IPS-NIHi11 (cell line): ENCODE measurements around the gene FBXO46.
"Not testable (repeated sequence)": the region's sequence is repeated elsewhere in the genome, so short reads cannot be mapped to it uniquely, and the experiment has no call there.

Source experiments
- DNase-seq: peaks from one replicate; pipeline ENCODE4 v3.0.0; 2012; ENCODE audit warnings: mixed read lengths, low spot score

The FBXO46 gene

DNA sequence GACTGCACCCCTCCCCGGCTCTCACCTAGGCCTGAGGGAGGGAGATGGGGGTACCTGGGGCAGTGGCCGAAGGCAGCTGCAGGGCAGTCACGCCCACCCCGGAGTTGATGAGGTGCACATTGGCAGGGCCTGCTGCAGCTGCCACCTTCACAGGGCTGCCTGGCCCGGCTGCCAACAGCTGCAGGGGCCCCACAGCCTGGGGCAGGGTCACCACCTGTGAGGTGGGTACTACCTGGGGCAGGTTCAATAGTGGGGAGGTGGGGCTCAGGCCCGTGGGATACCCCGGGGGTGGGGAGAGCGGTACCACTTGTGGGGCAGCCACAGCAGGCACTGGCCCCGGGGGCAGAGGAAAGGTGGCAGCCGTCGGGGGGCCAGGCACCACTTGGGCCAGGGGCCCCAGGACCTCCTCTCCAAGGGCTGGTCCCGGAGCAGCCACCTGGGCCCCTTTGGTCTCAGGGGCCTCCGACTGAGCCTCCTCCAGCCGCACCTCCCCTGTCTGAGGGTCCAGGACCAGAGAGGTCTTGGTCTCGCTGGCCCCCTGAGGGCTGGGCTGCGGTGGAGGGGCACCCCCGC, 35.7 kb upstream of the FBXO46 start:
- no peak for DNase-seq

DNA sequence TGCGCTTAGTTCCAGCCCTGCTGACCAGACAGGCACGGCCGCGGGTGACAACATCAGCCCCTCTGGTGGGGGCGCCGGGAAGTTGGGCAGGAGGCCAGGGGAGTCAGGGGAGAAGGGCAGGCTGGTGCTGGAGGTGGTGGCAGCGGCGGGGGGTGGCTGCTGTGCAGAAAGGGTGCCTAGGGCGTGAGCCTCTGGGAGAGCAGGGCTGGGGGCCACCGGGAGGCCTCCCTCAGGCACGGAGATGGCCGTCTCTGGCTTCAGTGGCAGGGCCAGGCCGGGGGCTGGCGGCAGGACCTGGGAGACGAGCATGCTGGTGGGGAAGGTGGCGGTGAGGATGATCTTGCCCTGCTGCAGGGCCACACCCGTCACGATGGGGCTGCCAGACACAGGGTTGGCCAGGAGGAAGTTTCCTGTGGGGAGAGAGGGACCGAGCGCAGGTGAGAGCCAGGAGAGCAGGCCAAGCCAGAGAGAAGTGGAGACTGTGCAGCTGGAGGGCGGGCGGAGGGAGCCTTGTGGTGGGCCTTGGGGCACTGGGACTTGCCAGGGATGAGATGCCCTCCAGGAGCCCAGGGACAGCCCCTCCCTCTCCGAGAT, 35.1 kb upstream of the FBXO46 start:
- DNase-seq: no peak

DNA sequence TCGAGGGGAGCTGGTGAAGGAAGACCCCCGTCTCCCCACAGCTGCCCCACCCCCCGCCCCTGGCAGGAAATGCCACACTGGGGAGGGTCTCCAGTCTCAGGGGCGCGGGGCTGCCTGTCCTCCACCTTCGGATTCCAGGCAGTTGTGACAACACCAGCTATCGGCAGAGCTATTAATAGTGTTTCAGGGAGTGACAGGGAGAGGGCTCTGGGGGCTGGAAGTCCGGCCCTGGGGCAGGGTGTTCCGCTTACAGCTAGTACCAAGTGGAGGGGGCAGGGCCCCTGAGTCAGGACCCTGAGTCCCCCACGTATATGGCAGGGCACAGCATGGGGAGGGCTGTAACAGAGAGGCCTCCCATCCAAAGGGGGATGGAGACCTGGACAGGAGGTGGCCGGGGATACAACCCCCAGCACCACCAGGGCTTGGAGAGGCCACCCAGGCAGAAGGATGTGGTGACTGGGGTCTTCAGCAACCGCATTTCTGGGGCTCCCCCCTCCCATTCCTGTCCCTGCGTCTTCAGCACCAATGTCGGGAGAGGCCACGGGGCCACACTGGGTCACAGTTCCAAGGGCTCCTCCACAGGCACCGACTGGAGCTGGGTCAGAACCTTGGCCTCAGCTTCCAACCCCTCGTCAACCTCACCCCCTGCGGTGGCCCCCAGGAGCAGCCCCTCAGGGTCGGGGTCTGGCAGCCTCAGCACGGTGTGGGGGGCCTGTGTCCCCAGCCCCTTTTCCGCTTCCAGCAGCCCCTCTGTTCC, 34.4 kb upstream of the FBXO46 start:
- DNase-seq: no peak

DNA sequence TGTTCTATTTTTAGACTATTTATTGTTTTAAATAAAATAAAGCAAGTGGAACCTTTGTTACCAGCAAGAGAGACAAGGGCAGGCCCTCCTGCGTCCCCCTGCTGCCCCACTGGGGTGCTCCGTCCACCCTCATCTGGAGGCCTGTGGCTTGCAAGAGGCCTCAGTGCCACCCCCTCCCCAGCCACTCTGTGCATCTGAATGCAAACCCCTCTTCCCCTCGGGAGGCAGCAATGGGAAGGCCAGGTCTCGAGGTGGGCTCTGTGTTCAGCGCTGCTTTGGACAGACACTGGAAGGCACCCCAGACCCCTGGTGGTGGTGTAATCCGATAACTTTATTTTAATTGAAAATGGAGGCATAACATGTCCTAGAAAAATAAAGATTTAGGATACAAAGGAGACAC, 33.8 kb upstream of the FBXO46 start:
- no peak for DNase-seq

DNA sequence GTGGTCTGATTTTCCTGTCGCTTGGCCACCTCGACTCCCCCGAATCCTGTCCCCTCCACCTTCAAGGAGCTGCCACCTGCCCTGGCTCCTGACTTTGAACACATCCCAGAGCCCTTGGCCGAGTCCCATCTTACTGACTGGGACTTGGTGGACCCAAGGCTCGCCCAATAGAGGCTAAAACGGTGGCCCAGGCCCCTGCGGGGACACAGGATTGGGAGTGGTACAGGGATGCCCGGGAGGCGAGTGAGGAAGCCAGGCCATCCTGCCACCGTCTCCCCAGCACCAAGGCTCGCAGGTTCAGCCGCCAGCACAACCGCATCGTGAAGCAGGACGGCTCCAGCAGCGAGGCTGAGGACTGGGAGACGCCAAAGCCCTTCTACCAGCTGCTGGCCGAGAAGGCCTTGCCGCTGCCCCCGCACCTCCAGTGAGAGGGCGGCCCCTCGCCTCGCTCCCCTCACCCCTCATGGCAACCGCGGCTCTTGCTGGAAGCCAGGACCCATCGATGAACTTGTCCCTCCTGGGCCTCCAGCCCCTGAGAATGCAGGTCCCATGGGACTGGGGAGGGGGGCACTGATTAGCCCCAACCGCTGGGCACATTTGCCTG, 33.1 kb upstream of the FBXO46 start:
- DNase-seq: no peak

DNA sequence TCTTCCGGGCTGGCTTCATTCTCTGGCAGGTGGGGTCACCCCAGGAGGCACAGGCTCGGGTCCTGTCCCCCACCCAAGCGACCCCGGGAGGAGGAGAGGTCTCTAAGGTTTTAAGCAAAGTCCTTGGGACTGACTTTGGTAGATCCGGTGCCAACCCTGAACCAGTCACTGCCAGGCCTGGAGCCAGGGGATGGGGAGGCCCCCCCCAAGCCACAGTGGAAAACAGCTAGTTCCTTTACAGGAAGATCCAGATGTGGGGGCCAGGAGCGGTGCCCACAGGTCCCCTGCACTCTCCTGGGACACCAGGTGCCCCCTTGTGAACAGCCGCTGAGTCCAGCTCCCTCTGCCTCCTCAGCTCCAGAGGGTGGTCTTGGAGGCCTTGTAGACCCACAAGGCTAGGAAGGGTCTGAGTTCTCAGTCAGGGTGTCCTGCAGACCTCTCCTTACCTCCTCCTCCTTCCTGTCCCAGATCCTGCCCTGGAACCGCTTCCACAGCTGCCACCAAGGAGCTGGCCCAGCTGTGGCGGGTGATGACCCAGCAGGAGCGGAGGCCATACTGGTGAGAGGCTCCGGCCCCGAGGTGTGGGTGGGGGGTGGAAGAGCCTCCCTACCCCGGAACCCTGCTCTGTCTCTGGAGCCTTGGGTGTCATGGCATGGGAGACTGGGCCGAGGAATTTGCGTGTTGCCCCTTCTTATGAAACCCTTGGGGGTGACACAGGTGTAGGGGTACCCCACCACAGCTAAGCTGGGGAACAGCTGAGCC, 32.4 kb upstream of the FBXO46 start:
- no peak for DNase-seq

DNA sequence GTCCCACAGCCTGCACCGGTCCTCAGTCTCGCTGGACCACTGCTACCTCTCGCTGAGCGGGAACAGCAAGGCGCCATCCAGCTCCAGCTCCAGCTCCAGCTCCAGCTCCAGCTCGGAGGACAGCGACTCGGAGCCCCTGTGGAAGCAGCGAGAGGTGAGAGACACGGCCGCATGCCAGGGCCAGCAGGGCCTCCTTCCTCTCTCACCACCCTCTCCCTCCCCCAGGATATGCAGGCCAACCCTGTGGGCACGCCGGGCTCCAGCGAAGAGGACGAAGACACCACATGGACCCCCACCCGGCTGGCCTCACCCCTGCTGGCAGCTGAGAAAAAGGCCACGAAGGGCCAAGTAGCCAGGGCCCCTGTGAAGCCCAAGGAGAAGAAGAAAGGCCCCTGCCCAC, 31.0 kb upstream of the FBXO46 start:
- no peak for DNase-seq

DNA sequence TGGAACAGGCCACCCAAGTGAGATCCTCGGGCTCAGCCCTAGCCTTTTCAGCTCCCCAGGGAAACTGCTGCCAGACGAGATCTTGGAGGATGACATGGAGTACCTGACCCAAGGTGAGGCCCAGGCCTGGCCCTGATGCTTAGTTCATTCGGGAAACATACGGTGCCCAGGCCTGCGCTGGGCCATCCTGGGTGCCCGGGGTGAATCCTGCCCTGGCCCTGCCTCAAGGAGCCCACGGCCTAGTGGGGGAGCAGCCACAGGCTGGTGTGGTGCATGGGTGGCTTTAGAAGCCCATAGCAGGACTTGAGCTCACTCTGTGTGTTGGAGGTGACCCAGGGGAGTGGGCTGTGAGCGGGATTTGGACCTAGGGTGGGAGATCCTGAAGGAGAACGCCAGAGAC, 28.2 kb upstream of the FBXO46 start:
- DNase-seq: no peak

DNA sequence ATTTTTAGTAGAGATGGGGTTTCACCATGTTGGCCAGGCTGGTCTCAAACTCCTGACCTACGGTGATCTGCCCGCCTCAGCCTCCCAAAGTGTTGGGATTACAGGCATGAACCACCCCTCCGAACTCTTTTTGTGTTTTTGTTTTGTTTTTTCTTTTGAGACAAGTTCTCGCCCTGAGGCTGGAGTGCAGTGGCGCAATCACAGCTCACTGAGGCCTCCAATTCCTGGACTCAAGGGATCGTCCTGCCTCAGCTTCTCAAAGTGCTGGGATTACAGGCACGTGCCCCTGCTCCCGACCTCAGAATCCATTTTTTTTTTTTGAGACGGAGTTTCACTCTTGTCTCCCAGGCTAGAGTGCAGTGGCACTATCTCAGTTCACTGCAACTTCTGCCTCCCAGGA, 27.0 kb upstream of the FBXO46 start:
- no peak for DNase-seq

DNA sequence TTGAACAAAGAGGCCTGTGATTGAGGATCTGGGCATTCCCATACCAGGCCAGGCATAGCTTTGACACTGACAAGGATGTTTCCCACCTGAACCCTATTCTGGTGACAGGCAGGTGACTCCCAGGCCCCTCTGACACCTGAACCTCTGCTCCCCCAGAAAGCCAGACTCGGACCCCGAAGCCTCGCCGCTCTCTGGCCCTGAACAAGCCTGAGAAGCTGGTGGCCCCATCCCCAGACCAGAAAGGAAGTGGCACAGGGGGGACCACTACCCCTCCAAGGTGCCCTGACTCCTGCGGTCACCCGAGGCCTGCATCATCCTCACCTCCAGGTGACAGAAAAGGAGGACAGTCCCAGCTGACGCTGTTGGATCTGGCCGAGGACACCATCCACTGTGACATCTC, 23.6 kb upstream of the FBXO46 start:
- DNase-seq: no peak

DNA sequence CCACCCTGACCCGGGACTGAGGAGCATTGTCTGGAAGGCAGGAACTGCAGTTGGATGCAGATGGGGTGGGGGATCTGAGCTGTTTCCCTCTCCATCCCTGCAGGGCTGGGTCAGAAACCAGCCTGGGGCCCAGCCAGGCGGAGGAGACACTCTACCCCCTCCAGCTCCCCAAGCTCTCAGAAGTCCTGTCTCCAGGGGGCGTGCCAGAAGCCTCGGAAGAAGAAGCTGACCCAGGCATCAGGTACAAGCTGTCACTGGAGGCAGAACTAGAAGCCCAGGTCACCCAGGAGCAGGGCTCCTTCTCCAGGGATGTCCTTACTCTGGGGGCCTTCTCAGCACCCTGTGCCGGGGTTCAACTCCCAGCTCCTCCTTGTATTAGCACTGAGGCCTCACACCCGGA, 22.9 kb upstream of the FBXO46 start:
- peak; percentile 75 for DNase-seq

DNA sequence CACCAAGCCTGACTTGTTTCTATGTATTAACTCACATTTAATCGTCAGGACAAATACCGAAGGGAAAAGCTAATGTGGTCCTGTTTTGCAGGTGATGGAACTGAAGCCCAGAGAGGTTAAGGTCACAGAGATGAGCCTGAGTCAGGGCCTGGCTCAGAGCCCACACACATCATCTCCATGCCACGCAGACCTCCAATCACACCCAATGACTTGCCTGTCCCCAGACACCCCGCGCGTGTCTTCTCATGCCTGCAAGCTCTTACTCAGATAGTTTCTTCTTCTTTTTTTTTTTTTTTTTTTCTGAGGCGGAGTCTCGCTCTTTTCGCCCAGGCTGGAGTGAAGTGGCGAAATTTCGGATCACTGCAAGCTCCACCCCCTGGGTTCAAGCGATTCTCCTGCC, 21.9 kb upstream of the FBXO46 start:
- DNase-seq: no peak

DNA sequence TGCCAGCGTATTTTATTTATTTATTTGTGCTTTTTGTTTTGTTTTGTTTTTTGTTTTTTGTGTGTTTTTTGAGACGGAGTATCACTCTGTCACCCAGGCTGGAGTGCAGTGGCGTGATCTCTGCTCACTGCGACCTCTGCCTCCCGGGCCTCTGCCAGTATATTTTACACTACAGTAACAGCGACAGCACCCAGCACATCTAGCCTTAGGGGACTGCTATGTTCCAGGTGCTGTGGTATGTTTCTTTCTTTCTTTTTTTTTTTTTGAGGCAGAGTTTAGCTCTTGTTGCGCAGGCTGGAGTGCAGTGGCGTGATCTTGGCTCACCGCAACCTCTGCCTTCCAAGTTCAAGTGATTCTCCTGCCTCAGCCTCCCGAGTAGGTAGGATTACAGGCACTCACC, 20.8 kb upstream of the FBXO46 start:
- not testable (repeated sequence) for DNase-seq

DNA sequence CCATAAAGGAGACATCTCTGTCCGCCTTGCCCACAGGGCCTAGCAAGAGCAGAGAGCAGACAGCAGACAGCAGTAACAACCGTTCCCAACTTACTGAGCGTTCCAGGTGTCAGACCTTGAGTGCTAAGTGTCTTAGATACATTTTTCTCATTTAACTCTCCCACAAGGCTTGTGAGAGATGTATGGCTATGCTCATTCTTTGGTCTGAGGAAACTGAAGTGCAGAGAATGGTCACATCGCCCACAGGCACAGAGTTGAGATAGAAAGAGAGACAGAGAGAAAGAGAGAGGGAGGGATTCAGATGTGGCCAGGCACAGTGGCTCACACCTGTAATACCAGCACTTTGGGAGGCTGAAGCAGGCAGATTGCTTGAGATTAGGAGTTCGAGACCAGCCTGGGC, 16.8 kb upstream of the FBXO46 start:
- no peak for DNase-seq

DNA sequence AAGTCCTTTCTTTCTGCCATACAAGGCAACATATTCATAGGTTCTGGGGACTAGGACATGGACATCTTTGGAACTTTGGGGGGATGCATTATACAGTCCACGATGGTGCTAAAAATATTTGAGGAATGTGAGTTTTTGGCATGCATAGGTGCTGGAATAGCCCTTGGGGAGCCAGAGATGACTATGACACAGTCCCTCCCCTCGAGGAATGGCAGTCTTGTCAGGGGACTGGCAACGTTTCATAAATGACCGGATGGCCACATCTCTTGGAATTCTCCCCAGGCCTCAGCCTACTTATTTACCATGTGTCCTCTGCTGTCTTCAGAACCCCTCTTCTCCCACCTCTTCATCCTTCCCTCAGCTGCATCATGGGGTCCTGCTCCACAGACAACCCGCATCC, 16.2 kb upstream of the FBXO46 start:
- DNase-seq: no peak

DNA sequence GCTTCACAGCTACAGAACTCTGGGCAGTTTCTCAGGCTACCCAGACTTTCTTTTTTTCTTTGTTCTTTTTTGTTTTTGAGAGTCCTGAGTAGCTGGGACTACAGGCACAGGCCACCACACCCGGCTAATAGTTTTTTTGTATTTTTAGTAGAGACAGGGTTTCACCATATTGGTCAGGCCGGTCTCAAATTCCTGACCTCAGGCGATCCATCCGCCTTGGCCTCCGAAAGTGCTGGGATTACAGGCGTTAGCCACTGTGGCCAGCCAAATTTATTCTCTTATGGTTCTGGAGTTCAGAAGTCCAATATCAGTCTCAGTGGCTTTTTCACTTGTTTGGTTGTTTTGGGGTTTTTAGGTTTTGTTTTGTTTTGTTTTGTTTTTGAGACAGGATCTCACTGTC, 14.9 kb upstream of the FBXO46 start:
- DNase-seq: no peak

DNA sequence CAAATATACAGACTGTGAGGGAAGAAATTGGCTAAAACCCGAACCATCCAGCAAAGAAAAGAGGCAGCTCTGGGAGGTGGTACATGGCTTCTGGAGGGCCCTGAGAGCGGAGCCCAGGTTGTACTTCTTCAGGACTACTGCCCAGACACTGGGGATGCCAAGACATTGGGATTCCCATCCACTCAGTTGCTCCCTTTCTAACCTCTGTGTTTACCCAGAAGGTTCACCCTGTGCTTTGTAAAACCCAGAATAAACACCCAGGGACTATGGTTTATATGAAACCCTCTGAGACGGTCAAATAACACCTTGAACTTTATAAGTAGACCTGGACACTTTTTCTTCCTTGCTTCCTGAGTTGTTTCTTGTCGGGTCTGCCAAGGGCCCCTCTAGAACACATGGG, 12.3 kb upstream of the FBXO46 start:
- no peak for DNase-seq

DNA sequence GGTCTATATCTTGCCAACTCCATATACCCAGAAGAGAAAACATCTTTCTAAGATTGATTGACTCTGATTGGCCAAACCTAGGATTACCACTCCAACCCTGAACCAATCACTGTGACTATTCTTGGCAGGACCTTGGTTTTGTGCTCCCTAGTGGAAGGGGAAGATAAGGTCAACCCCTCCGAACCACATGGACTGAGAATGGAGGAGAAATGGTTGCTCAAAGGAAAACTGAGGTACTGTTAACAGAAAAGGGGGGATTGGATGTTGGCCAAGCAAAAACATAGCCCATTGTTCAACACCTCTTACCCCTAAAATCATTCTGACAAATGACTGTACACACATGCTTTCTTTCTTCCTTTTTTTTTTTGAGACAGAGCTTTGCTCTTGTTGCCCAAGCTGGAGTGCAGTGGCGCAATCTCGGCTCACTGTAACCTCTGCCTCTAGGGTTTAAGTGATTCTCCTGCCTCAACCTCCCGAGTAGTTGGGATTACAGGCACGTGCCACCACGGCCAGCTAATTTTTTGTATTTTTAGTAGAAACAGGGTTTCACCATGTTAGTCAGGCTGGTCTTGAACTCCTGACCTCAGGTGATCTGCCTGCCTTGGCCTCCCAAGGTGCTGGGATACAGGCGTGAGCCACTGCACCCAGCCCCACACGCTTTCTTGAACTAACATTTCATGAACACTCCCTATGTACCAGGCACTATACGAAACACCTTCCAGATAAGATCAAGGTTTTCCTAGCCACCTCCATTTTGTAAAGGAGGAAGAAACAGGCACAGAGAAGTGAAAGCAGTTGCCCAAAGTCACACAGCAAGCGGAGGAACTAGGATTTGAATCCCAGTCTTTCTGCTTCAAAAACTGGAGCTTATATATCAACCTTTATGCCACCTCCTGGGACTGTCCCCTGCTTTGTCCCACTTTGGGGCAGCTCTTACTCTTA, 9.1 kb upstream of the FBXO46 start:
- no peak for DNase-seq

DNA sequence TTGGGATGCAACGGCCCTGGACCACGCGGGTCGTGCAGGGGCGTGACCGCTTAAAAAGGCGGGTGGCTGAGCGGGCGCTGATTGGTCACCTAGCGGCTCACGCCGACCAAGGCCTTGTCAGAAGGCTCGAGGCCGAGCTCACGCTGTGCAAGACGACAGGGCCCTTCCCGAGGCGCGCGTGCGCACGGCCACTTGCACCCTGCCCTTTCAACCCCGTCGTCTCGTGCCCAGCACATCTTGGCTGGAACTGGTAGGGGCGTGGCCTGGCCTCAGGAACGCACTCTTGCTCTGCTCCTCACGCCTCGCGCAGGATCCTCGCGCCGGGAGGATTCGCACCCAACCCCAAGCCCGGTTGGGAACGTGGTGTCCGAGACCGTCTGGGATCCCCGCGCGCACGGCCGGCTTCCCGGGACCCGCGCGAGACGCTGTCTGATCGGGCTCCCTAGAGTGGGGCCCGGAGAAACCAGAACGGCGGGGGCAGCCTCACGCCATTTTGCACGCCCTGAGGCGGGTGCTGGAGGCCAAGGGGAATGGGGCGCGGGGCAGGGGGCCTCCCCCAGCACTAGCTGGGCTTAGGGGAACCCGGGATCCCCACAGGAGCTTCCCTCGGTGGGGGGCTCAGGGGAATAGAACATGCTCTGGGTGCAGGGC, 2.6 kb upstream of the FBXO46 start, which contains the start of gene MEIOSIN:
Gene MEIOSIN (plus strand): TSS at position 280 of the 651 bp plus-strand sequence. CDS start 1,938 bp downstream, outside the sequence.
- no peak for DNase-seq

DNA sequence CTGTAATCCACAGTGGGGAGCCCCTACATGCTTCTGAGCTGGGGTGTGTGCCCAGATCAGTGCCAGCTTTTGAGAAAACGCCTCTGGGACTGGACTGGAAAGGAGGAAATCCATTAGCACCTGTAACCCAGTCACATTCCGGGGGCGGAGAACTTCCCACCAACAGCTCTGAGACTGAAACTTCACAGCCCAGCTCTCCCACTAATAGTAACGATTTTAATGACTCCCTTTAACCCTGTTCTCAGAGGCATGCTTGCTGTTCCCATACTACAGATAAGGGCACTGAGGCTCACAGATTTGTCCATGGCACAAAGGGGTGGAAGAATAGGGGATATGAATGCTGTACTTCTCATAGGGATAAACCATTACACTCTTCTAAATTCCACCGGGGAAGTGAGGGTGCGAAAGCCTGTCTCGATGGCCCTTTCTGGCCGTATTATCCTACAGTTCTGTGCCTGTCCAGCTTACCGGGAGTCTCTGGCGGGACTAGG, 851 bp downstream of the FBXO46 start:
- DNase-seq: no peak

DNA sequence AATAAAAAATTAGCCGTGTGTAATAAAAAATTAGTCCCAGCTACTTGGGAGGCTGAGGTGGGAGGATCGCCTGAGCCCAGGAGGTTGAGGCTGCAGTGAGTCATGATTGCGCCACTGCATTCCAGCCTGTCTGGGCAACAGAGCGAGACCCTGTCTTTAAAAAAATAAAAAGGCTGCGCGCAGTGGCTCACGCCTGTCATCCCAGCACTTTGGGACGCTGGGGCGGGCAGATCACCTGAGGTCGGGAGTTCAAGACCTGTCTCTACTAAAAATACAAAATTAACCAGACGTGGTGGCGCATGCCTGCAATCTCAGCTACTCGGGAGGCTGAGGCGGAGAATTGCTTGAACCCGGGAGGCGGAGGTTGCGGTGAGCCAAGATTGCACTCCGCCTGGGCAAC, 2.0 kb downstream of the FBXO46 start:
- not testable (repeated sequence) for DNase-seq
